SIG-M5 treated with dmso at 0.1 percent for 504 hours (cell line): ENCODE results near the gene UTP3.
"Not testable (repeated sequence)": the region's sequence is repeated elsewhere in the genome, so short reads cannot be mapped to it uniquely, and the experiment has no call there.

Experiments used
- DNase-seq: peaks from one replicate; lab custom pipeline; 2025; ENCODE audit not compliant: unreplicated experiment; lab: John Stamatoyannopoulos, UW

Gene UTP3, protein sequence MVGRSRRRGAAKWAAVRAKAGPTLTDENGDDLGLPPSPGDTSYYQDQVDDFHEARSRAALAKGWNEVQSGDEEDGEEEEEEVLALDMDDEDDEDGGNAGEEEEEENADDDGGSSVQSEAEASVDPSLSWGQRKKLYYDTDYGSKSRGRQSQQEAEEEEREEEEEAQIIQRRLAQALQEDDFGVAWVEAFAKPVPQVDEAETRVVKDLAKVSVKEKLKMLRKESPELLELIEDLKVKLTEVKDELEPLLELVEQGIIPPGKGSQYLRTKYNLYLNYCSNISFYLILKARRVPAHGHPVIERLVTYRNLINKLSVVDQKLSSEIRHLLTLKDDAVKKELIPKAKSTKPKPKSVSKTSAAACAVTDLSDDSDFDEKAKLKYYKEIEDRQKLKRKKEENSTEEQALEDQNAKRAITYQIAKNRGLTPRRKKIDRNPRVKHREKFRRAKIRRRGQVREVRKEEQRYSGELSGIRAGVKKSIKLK

DNA sequence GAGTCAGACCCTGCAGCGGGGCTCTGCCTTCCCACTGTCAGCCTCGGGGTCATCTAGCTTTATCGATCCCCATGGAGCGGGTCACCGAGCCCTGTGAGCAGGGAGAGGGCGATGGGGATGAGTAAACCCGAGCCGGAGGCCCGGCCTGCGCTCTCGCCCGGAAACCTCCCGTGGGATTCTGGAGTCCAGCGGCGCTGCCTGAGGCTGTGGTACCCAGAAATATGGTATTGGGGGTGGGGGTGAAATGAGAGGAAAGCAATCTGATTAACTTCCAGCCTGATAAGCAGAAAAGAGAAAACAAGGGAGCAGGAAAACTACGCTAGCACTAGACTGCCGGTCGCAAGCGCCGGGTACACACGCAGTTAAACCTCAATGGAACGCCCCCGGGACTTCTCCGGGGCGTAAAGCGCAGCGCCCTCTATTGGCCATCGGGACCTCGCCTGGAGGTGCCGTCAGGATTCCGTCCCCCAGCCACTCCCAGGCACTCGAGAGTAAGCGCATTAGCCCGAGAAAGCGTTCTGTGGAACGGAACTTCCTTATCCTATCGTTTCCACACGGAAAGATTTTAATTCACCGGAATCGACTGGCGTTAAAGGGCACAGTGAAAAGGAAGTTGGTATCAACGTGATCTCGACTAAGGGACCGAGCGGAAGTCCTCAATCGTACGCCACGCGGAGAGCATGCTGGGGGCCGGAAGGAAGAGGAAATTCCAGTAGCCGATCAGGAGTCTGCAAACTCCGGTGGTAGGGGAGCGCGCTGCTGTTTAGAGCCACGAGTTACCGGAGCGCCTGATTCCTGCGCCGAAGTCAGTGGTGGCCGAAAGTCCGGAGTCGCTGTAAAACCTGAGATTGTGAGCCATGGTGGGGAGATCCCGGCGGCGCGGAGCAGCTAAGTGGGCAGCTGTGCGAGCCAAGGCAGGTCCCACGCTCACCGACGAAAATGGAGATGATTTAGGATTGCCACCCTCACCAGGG lies at the start of gene UTP3:
TSS of gene UTP3 (plus strand) at position 712 of the 974 bp plus-strand sequence. CDS start at position 858, 146 bp downstream.
- DNase-seq = peak; percentile 98

DNA sequence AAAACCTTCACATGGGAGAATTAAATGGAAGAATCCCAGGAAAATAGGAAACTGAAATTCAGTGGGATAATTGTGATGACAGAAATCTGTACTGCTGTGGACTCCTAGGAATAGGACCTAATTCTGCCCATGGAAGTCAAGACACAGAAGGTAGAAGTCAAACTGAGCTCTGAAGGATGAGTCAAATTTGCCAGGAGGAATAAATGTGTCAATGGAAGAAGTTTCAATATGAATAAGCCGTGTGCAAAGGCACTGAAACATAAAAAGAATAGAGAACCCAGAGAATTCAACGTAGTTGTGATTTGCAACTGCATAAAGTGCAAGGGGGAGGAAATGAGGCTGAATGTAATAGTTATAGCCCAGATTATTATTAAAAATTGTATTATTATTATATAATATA lies 48.1 kb upstream of the UTP3 start:
- DNase-seq = no peak

DNA sequence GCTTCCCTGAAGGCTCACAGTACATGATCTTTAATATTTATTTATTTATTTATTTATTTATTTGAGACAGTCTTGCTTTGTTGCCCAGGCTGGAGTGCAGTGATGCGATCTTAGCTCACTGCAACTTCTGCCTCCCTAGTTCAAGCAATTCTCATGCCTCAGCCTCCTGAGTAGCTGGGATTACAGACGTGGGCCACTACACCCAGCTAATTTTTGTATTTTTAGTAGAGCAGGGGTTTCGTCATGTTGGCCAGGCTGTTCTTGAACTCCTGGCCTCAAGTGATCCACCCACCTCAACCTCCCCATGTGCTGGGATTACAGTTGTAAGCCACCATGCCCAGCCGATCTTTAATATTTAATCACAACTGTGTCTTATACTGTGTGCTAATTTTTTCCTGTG lies 37.6 kb upstream of the UTP3 start:
- not testable (repeated sequence) for DNase-seq

DNA sequence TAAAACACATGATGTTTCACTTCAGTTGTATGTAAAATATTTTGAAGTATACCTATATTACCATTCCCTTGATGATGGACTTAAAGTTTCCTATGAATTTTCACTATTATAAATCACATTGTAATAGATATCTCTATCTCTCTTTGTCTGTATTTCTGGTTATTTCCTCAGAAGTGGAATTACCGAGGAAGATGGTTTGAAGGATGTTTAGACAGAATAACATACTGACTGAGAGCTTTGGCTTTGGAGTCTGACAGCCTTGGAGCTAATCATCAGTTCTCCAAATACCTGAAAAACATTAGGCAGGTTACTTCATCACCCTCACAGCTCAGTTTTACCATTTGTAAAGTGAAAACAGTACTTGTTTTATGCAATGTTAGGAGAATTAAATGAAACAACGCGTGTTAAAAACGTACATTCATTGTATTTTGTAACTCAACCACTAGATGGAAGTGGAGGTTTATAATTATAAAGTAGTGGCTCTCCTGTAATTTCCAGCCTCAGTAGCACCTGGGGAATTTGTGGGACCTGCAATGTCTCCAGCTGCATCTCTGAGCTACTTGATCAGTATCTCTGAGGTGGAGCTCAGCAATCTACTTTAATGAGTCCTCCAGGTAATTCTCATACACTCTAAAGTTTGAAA lies 36.3 kb upstream of the UTP3 start:
- peak; percentile 44 for DNase-seq

DNA sequence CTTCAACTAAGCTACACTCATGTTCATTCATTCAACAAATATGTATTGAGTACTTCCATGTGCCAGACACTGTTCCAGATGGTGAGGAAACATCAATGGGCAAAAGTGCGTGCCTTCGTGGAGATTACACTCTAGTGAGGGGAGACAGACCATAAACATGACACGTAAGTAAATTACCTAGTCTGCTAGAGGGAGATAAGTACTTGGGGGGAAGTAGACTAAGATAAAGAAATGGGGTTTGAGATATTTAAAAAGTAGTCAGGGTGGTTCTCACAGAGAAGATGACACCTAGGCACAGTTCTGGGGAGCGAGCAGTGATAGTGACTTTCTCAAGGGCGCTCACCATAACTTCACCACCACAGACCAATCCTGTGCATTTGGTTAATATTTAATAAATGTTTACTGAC lies 33.7 kb upstream of the UTP3 start:
- no peak for DNase-seq

DNA sequence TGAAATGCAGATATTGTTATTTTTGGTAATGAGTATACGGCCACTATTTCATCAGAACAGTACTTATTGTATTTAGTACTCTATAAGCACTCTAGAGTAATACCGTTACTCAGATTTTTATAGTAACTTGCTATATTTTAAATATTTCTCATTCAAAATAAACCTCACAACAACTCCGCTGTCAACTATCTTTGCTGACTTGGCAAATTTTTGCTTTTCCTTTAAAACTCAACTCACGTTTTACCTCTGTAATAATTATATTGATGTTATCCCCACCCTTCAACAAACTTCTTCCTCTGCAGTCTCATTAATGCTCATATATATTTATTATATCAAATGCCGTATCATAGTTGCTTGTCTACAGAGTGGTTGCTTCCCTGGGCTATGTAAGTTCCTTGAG lies 31.0 kb upstream of the UTP3 start:
- no peak for DNase-seq

DNA sequence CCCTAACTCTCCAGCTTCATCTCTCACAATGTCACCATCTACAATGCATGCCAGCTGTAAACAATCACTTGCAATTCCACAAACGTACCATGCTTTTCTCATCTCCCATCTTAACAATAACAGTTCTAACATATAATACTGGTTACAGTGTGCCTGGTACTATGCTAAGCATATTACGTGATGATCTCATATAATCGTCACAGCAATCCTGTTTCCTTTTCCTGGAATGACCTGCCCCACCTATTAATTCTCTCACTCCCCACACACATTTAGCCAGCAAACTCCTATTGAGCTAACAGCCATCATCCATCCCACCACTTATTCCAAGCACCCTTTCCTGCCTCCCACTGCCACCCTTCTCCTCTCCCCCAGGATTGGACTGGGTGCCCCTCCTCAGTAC lies 29.9 kb upstream of the UTP3 start:
- no peak for DNase-seq

DNA sequence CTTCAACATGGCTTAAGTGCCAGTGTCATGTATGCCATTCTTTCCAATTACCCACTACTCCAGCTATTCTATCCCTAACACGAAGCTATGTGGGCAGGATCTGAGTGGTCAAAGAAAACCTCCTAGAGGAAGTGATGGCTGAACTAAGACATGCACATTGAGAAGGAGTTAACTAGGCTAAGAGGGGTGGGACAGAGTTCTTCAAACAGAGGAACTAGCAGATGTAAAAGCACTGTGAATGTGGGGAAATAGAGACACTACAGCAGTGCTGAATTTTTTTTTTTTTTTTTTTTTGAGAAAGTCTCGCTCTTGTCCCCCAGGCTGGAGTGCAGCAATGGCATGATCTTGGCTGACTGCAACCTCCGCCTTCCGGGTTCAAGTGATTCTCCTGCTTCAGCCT lies 28.2 kb upstream of the UTP3 start:
- DNase-seq = peak; percentile 2

DNA sequence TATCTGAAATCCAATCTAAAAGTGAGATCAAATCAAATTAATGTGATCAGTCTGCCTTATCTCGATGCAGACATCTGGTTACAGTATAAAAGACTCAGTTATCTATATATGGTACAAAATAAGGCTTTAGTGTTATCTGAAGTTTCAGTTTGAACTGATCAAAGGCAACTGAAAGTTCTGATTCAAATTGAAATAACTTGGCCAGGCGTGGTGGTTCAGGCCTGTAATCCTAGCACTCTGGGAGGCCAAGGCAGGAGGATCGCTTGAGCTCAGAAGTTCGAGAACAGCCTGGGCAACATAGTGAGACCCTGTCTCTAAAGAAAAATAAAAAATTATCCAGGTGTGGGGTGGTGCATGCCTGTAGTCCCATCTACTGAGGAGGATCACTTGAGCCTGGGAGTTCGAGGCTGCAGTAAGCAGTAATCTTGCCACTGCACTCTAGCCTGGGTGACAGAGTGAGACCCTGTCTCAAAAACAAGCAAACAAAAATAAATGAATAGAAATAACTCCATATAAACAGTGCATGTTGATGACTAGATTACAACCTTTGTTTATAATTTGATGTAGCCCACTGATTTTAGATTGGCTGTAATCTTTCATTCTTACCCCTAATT lies 26.9 kb upstream of the UTP3 start:
- DNase-seq = not testable (repeated sequence)

DNA sequence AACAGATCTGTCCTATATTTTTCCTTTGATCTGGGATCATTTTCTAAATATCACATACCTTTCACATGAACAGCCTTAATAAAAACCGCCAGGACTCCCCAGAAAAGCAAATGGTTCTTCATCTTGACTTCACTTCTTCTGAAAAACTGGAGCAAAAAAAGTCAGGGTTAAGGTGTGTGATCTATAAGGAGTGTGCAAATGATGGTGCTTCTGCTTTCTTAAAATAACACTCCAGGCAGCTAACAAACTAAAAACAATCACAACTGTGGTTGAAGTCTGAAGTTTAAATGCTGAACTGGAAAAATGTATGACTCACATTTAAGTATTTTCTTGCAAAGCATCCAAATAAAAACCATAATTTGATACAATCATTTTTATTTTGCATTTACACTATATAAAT lies 22.0 kb upstream of the UTP3 start, which contains the start of gene JCHAIN:
TSS of gene JCHAIN (minus strand) at position 140 of the 400 bp plus-strand sequence. CDS start at position 122, 18 bp downstream.
- DNase-seq = no peak

DNA sequence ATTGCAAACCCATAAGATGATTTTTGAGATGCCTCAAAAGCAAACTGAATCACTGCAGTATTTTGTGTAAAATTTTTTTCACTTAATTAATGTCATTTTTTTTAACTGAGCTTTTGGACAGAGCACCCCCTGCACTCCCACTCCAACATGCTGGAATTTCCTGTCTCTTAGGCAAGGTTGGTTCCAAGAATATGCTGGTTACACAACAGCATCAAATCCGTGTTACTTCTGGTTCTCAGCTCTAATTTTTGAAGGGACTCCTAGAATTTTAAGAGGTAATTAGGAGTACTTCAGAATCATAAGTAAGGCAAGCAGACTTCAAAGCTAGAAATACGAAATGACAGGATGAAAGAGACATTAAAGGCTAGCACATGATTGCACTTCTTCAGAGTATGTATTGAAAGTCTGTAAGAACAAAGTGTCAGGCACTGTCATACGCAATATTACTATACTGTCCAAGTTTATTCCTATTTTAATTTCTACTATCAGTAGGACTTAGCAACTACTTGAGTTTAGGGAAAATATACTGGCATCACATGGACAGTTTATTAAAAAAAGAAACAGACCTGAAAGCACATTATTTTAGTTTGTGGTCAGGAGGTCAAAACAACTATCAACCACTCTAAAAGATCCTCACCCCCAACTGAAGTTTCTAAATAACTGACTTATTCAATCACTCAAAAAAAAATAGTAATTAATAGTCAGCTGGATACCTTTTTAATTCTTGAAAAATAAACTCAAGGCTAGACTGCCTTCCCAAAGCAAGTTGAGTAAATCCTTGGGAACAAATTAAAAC lies 20.4 kb upstream of the UTP3 start:
- no peak for DNase-seq

DNA sequence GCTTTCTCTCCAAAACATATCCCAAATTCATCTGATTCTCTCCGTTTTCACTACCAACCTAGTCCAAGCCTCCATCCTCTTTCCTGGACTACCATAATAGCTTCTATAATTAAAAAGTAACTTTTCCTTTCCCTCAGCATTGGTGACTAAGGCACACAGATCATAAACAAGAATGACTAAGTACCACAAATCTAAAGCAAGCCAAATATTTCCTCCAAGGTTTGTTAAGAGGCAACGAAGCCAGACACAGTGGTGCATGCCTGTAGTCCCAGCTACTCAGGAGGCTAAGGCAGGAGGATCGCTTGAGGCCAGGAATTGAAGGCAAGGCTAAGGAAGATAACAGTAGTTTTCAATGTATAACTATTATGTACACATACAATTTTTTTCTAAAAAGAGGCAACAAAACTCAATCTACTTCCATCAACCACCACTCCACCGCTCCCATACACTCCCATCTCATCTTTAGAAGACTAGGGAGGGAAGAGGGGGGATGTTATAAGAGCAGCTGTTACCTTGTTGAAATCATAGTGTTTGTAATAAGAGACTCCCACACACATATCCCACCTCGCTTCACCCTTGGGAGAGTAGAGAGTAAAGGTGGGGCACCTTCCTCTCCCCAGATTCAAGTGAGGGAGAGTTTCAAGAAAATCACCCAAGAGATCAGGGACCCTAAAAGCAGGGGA lies 17.9 kb upstream of the UTP3 start:
- DNase-seq = no peak

DNA sequence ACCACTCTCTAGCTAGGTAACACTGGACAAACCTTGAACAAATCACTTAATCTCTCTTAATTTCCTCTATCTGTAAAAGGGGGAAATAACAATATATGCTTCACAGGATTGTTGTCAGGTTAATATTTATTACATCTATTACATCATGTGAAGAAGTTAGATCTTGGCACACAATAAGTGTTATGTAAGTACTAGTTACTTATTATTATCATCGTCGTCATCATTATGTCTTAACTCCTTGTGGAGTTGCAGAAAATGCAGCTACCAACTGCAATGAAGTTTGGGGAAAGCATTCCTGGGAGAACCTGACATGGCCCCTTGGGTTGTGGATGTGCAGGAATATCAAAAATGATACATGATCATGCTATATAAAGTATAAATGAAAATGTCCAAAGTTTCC lies 17.2 kb upstream of the UTP3 start:
- no peak for DNase-seq

DNA sequence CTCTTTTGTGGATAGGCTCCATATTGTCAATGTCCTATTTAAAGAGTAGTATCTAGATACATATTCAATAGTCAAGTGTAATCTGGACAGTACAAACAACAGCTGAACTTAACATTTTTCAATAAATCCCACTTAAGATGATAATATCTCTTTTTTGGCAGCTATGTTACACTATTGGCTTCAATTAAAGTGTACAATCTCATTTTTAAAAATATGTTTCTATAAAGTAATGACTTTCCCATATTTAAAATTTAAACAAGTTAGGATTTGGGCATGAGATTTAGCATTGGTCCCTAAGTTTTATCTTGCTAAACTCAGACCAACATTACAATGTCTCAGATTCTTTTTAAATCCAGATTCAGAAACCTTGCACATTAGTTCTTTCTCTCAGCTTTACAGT lies 14.1 kb upstream of the UTP3 start:
- no peak for DNase-seq

DNA sequence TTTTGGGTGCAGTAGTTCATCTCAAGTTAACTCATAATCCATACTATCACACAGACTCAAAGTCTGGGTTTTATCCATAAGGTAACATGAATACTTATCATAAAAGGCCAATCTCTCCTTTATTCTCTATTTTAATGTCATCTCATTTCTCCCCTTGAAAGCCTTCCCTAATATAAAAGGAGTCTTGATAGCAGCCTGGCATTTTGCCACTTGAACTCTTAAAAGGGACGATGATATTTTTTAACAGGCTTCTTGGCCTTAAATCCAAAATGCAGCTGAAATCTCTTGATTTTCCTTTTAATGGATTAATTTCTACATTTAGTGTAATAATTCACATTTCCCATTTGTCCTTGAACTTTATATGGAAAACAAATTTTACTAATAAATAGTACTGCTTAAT lies 13.6 kb upstream of the UTP3 start:
- DNase-seq = no peak

DNA sequence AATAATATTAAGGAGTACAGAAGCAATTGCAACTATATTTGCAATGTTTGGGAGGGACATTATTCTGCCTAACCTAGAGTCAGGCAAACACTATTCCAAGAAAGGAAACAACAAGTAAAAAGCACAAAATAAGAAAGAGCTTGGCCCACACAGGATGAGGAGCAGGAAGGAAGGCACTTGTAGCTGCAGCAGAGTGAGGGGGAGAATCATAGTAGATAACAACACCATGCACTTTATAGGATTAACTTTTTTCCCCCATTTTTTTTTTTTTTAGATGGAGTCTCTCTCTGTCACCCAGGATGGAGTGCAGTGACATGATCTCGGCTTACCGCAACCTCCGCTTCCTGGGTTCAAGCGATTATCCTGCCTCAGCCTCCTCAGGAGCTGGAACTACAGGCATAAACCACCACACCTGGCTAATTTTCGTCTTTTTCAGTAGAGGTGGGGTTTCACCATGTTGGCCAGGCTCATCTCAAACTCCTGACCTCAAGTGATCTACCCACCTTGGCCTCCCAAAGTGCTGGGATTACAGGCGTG lies 11.7 kb upstream of the UTP3 start:
- DNase-seq = no peak

DNA sequence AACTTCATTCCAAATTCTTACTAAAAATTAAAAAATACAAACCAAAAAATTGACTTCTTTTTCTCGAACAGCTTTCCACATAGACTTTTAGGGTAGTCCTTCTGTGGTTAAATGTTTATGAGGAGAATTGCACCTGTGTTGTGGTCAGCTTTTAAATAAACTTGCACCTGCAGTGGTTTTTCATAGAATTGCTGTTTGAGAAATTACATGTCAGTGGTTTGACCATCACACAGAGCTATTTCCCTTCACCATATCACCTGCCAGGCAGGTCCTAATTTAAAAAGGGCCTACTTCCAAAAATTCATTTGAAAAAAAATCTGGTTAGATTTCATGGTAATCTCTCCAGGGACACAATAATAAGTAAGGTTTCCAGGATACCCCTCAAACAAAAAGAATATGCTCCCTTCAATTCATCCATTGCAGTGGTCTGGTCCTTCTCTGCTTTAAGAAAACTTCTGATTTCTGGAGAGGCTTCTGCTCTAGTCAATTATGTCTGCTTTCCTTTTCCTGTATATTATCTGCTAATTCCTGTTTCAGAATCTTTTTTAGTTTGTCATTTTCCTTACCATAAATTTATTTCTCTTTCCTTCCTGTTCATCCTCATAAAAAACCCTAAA lies 9.8 kb upstream of the UTP3 start:
- DNase-seq = no peak

DNA sequence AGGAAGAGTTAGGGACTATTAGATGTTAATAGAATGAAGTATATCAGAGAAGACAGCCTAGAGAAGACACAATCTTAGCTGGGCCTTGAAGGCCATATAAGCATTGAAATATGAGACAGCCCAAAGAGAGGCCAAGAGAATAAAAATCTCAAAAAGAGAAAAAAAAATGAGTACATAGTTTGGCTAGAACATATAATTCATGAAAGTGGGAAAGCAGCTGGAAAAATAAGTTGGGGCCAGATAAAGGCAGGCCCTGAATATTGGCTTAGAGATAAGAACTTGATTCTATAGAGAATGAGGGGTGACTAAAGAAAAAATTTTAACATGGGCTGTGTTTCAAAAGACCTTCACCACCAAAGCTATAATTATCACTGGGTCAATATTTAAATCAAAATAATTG lies 7.4 kb upstream of the UTP3 start:
- DNase-seq = no peak

DNA sequence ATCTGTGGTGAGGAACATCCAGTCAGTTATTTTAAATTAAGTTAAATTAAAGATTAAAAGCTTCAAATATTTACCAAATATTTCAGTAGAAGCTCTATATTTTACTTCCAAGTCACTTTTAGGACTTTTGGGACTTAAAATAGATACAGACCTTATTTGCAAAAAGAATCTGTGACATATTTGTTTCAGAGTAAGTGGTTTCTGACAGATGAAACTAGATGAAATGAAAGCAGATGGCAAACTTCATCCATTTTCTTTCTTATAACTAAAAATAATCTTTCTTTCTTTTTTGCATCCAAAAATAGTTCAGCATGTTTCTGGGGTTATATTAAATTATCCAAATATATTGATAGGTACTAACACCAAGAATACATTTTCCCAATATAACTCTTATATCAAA lies 6.6 kb upstream of the UTP3 start:
- no peak for DNase-seq
